ENCODE data around the gene RBCK1.

RBCK1 gene

GRCh38 chr20:407133-407952 lies 756 bp upstream of the RBCK1 start:
- no peaks in the 10 kb centered on the region for H3K27me3 ChIP-seq (ENCODE audit: insufficient read depth, low read length, poor library complexity)
- peaks cover 50% of the 10 kb centered on the region for H3K4me1 ChIP-seq (ENCODE audit: insufficient read depth, low read length)
- H3K9me3 ChIP-seq (ENCODE audit: insufficient read depth, low read length, severe bottlenecking) = no peaks in the 10 kb centered on the region
- peak overlapping the region; percentile 73 for H2AFZ ChIP-seq (ENCODE audit: low read depth, low read length)
- peak overlapping the region; percentile 85 for H3K9ac ChIP-seq (ENCODE audit: low read depth, low read length)
- peaks cover 10% of the 10 kb centered on the region for H4K20me1 ChIP-seq (ENCODE audit: insufficient read depth, low read length)
- DNase-seq (peak; percentile 84), ATAC-seq (ENCODE audit: insufficient read depth, low read depth) (peak; percentile 76)
- no peak for TF ChIP-seq EZH2 (IDR thresholded peaks at IDR 0.05; ENCODE audit: borderline replicate concordance, low read depth, low read length, severe bottlenecking)
- TF ChIP-seq CTCF (IDR thresholded peaks at IDR 0.05; ENCODE audit: borderline replicate concordance, extremely low read depth, low read length, poor library complexity, severe bottlenecking) = peak; percentile 41
- peaks cover 41% of the 10 kb centered on the region for H3K79me2 ChIP-seq (ENCODE audit: insufficient read depth, low read length)
- H3K27ac ChIP-seq (ENCODE audit: low read length) = peak overlapping the region; percentile 76
- peak overlapping the region; percentile 15 to 57; a peak in 3 of 4 replicates for H3K4me3 ChIP-seq (ENCODE audit: low read depth in 1 of 2, low read length in 2 of 2)
- H3K36me3 ChIP-seq (ENCODE audit: insufficient read depth, low read length) = peaks cover 32% of the 10 kb centered on the region
- H3K4me2 ChIP-seq (ENCODE audit: insufficient read depth, low read length) = peak overlapping the region; percentile 91

GRCh38 chr20:408843-409696 lies 971 bp downstream of the RBCK1 start:
- DNase-seq = peak; percentile 60
- peak overlapping the region; percentile 85 for H2AFZ ChIP-seq (ENCODE audit: low read depth, low read length)
- H3K79me2 ChIP-seq (ENCODE audit: insufficient read depth, low read length) = peaks cover 54% of the 10 kb centered on the region

More at GRCh38 chr20:408843-409696, 971 bp downstream of the RBCK1 start:
- H3K4me1 ChIP-seq (ENCODE audit: insufficient read depth, low read length) = peaks cover 36% of the 10 kb centered on the region
- H3K27me3 ChIP-seq (ENCODE audit: insufficient read depth, low read length, poor library complexity) = no peaks in the 10 kb centered on the region
- H3K27ac ChIP-seq (ENCODE audit: low read length) = peak overlapping the region; percentile 88
- H3K36me3 ChIP-seq (ENCODE audit: insufficient read depth, low read length) = peaks cover 43% of the 10 kb centered on the region
- H4K20me1 ChIP-seq (ENCODE audit: insufficient read depth, low read length) = peaks cover 10% of the 10 kb centered on the region
- H3K9me3 ChIP-seq (ENCODE audit: insufficient read depth, low read length, severe bottlenecking) = no peaks in the 10 kb centered on the region
- TF ChIP-seq EZH2 (IDR thresholded peaks at IDR 0.05; ENCODE audit: borderline replicate concordance, low read depth, low read length, severe bottlenecking) (no peak), CTCF (IDR thresholded peaks at IDR 0.05; ENCODE audit: borderline replicate concordance, extremely low read depth, low read length, poor library complexity, severe bottlenecking) (no peak)
- H3K4me2 ChIP-seq (ENCODE audit: insufficient read depth, low read length) = peak overlapping the region; percentile 91
- H3K9ac ChIP-seq (ENCODE audit: low read depth, low read length) = peak overlapping the region; percentile 85
- peak; percentile 42 for ATAC-seq (ENCODE audit: insufficient read depth, low read depth)
- peak overlapping the region; percentile 49 to 69 for H3K4me3 ChIP-seq (ENCODE audit: low read depth in 1 of 2, low read length in 2 of 2)

Data from DND-41 (cell line).